ENCODE data around the gene ACADVL.

The ACADVL gene

DNA sequence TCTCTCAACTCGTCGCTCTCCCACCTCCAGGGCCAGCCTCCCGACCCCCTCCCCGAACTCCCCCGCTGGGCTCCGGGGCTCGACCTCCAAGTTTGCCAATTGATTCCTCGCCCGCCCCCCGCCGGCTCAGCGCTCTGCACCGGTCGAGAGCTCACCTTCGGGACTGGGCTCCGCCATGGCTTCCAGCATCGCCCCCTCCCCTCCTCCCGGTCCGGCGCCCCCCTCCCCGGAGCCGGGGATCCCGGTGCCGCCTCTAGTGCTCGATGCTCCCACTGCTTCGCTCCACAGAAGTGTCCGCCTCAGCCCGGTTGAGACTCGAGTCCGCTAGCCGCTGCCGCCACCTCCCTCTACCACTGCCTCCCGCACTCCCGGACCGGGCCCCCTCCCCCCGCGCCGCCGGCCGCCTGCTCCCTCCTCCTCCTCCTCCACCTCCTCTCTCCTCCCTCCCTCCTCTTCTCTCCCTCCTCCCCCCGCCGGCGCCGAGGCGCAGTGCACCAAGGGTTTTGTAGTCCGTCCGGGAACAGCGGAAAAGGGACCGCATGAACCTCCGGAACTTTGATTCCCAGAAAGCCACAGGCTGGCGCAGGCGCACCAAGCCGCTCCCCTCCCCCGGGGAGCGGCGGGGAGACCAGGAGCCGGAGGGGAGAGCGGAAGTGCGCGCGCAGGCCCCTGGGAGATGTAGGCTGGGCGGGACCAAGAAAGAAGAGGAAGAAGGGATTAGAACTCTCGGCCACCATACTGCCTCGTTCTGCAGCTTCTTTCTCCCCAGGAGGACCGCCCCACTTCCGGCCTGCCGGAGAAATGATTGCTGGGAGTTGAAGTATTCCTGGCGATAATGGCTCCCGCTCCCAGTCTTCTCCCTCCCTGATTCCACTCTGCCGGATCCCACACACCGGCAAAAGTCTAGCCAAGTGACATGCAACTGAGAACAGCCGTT lies 19.6 kb downstream of the ACADVL start, which contains the start of gene PHF23:
Gene PHF23 (minus strand): TSS at position 367 of the 937 bp plus-strand sequence. CDS start 178 bp downstream, at position 189.
- in situ Hi-C loops (cut with HindIII; ENCODE audit: low sequenced_read_pairs): no loop called here
- DNase-seq (ENCODE audit: low read depth, low spot score): peak; percentile 100

DNA sequence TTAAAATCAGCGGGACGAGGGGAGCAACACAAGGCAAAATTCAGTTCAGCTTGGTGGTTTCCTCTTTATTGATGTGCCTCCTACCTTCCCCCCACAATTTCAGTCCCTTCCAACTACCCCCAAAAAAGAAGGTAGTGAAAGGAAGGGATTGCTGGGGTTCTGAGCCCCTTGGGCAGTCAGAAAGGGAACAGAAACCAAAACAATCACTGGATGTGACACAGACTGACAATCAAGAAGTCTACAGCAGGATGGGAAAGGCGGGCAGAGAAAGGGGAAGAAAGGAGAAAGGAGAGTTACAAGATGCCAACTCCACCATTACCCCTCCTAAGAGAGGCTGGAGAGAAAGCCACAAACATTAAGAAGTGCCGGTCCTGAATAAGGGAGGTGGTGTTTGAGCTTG lies 20.6 kb downstream of the ACADVL start:
- in situ Hi-C loops (cut with HindIII; ENCODE audit: low sequenced_read_pairs): no loop called here
- no peak for DNase-seq (ENCODE audit: low read depth, low spot score)
- H3K4me3 ChIP-seq (ENCODE audit: low read depth, low read length): peak overlapping the region; percentile 12
- TF ChIP-seq, protein P1, sequence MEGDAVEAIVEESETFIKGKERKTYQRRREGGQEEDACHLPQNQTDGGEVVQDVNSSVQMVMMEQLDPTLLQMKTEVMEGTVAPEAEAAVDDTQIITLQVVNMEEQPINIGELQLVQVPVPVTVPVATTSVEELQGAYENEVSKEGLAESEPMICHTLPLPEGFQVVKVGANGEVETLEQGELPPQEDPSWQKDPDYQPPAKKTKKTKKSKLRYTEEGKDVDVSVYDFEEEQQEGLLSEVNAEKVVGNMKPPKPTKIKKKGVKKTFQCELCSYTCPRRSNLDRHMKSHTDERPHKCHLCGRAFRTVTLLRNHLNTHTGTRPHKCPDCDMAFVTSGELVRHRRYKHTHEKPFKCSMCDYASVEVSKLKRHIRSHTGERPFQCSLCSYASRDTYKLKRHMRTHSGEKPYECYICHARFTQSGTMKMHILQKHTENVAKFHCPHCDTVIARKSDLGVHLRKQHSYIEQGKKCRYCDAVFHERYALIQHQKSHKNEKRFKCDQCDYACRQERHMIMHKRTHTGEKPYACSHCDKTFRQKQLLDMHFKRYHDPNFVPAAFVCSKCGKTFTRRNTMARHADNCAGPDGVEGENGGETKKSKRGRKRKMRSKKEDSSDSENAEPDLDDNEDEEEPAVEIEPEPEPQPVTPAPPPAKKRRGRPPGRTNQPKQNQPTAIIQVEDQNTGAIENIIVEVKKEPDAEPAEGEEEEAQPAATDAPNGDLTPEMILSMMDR (IDR thresholded peaks at IDR 0.05; ENCODE audit: low read depth, low read length): no peak

More for the DNA sequence above, 19.6 kb downstream of the ACADVL start, which contains the start of gene PHF23:
- peak within 1 kb of the TSS; percentile 98 for H3K4me3 ChIP-seq (ENCODE audit: low read depth, low read length)
- TF ChIP-seq, protein P1 (IDR thresholded peaks at IDR 0.05; ENCODE audit: low read depth, low read length): no peak

DNA sequence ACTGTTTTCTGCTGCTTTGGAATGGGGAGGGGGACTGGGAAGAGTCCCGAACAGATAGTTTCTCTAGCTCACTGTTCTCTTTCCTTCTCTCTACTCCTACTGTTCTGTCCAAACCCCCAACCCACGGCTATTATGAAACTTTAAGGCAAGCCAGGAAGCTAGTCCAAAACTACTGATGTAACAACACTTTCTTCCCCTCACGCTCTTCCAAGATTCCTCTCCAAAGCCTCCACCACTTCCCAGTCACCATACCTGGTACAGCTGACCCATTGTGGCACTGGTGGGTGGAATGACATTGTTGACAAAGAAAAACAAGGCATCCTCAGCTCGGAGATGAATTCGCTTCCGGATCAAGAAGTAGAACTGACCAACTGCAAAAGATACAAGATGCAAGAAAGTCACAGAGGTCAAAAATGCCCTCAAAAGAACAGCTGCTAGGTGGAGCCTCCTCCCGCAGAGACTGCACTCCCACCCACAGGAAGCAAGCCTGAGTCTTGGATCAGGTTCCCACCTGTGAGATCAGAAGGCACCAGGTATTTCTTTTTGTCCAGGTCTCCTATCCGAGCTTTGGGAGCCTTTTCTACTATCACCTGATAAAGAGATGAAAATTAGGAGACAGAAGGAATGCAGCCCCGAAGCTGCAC lies 21.5 kb downstream of the ACADVL start:
- peak overlapping the region; percentile 96 for H3K4me3 ChIP-seq (ENCODE audit: low read depth, low read length)
- in situ Hi-C loops (cut with HindIII; ENCODE audit: low sequenced_read_pairs): no loop called here
- TF ChIP-seq, protein P1 (IDR thresholded peaks at IDR 0.05; ENCODE audit: low read depth, low read length): no peak
- no peak for DNase-seq (ENCODE audit: low read depth, low spot score)

DNA sequence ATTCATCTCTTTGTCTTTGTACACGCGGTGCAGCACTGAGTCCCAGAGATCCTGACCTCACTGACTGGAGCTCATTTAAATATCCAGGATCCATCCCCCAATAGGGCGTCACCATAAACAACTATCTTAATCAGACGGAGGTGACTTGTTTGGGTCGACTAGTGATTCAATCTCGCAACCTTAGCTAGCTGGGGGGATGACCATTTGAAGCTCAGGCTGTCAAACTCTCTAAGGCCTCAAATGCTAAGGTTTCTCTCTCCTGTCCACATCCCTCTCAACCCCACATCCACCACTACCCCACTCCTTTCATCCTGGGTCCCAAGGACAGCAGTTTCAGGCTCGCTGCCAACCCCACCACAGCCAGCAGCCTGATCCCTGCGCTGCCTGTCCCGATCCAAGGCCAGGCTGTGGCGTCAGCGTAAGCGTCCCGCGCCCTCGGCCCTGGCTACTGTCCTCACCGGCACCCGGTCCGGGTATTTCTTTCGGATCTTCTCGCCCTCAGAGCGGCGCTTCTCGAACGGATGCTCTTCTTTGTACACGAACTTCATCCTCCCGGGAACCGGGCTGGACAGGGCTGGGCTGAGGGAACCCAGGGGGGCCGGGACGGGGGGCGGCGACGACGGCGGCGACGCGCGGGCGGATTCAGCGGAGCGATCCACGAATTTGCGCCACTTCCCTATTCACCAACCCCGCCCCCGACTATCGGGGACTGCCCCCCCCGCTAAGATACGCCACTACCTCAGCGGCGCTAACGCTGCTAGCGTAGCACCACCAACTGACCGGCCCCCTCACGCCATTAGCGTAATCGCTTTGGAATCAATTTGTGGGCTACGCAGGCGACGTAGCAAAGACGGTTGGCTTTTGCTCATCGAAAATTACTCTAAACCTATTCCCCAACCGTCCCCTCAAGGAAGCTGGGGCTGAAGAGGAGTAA lies 22.3 kb downstream of the ACADVL start, which contains the start of gene GABARAP:
Gene GABARAP (minus strand): TSS at position 667 of the 934 bp plus-strand sequence. CDS start 119 bp downstream, at position 548.
- in situ Hi-C loops (cut with HindIII; ENCODE audit: low sequenced_read_pairs): no loop called here
- TF ChIP-seq, protein P1 (IDR thresholded peaks at IDR 0.05; ENCODE audit: low read depth, low read length): no peak
- H3K4me3 ChIP-seq (ENCODE audit: low read depth, low read length): peak within 1 kb of the TSS; percentile 96
- DNase-seq (ENCODE audit: low read depth, low spot score): peak; percentile 95

DNA sequence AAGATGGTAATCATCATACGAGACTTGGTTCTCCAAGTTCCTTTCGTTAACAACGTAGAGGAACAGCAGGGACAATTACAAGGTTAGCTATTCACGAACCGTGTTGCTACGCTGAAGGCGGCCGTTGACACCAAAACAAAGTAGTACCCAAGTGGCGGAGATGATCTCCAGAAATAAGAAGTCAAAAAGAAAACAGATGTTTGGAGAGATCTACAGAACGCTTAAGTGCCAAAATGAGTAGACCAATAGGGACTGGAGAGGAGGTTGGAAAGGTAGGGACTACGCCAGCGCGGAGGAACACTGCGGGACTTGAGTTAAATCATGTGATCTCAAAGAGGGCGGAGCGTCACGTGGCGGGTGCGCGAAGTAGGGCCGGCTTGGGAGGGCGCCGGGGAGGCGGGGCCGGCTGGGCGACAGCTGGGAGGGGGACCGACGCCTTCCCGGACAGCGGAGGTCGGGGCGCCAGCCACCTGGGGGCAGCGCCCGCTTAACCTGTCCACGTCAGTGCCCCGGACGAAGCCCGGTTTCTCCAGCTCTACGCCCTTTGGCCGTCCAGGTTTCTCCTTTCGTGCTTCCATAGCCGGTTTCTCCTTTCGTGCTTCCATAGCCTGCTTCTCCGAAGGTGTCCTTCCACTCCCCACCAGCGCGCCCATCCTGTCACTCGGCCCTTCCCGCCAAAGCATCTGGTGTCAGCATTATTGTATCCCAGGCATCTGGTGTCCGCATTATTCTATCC lies 23.1 kb downstream of the ACADVL start:
- in situ Hi-C loops (cut with HindIII; ENCODE audit: low sequenced_read_pairs): no loop called here
- TF ChIP-seq, protein P1 (IDR thresholded peaks at IDR 0.05; ENCODE audit: low read depth, low read length): no peak
- peak; percentile 97 for DNase-seq (ENCODE audit: low read depth, low spot score)
- H3K4me3 ChIP-seq (ENCODE audit: low read depth, low read length): peak overlapping the region; percentile 96

All from astrocyte of the spinal cord (primary cell).